ENCODE measurements around the gene MRPL28. TPM values are rescaled to one million over a fixed set of nuclear protein-coding genes. Genes with fewer than 3 reads are reported as not detected.
"Not testable (repeated sequence)": the region's sequence is repeated elsewhere in the genome, so short reads cannot be mapped to it uniquely, and the experiment has no call there.

MRPL28 gene
- total and polyA plus RNA-seq, 8 donors = 39.6 to 59.4 (median 46.8) TPM

DNA sequence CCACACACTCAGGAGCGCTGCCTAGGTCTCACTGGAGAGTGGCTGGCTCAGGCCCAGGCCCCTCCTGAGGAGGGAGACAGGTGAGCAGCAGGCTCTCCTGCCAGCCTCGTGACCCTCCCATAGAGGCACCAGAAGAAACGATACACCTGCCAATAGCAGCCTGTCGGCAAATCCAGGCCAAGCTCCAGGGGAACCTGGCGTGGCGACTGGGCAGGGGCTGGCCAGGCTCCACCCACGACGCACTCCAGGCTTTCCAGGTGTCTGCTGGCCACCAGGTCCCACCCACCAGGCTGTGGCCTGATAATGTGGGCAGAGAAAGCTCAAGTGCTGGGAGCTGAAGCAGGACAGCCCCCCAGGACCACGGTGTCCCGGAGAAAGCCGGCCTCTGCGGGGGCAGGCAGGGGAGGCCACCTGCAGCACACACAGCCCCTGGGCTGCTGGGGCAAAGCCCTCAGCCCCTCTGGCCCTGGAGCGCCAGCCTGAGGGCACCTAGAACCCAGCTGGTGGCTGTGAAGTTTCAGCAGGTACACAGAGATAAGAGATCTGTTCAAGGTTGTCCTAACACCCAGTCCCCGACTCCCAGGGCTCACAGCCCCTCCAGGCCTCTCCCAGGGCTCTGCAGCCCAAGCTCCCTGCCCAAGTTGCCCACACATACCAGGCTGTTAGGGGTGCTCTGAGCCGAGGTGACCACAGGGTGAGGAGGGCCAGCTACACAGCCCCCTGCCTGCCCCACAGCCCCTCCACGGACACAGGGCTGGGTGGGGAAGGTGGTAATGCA is 9.0 kb upstream of the MRPL28 start:
- Histone ChIP-seq H3K9me3 (no peaks in the 10 kb centered on the region), H3K27me3 (no peaks in the 10 kb centered on the region), H3K36me3 (peaks cover 0 to 35% of the 10 kb centered on the region in 2 donors), H3K27ac (peak overlapping the region; percentile 46 to 54), H3K4me1 (peaks cover 18 to 43% of the 10 kb centered on the region in 2 donors), H3K4me3 (peak overlapping the region in 1 of 2 donors; percentile 77)
- TF ChIP-seq CTCF (IDR thresholded peaks at IDR 0.05) = no peak
- intact Hi-C loops (cut with DNase I) = no loop called here
- DNase-seq = peak in 3 of 4 donors; percentile 87 to 90 (median 88)
- ATAC-seq = peak; percentile 78

DNA sequence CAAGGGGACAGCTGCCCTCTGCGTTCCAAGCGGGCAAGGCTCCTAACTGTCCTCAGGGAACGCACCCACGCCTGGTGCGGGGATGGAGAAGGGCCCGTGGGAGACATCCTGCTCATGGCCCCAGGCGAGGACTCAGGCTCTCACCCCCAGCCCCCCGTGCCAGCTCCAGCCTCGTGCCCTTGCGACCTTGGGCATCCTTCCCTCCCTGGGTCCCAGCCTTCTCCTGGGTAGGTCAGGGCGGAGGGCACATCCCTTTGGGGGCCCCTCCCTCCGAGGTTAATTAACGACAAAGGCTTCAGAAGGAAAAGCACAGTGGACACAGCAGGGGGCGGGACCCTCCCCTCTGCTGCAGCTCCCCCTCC is 8.5 kb upstream of the MRPL28 start:
- no peak for ATAC-seq
- TF ChIP-seq CTCF (IDR thresholded peaks at IDR 0.05) = no peak
- H3K36me3 ChIP-seq = peaks cover 0 to 40% of the 10 kb centered on the region in 2 donors
- DNase-seq = no peak
- intact Hi-C loops (cut with DNase I) = no loop called here
- H3K27ac ChIP-seq = no peak overlapping the region
- no peaks in the 10 kb centered on the region for H3K27me3 ChIP-seq
- no peak overlapping the region for H3K4me3 ChIP-seq
- peaks cover 18 to 37% of the 10 kb centered on the region in 2 donors for H3K4me1 ChIP-seq
- no peaks in the 10 kb centered on the region for H3K9me3 ChIP-seq

DNA sequence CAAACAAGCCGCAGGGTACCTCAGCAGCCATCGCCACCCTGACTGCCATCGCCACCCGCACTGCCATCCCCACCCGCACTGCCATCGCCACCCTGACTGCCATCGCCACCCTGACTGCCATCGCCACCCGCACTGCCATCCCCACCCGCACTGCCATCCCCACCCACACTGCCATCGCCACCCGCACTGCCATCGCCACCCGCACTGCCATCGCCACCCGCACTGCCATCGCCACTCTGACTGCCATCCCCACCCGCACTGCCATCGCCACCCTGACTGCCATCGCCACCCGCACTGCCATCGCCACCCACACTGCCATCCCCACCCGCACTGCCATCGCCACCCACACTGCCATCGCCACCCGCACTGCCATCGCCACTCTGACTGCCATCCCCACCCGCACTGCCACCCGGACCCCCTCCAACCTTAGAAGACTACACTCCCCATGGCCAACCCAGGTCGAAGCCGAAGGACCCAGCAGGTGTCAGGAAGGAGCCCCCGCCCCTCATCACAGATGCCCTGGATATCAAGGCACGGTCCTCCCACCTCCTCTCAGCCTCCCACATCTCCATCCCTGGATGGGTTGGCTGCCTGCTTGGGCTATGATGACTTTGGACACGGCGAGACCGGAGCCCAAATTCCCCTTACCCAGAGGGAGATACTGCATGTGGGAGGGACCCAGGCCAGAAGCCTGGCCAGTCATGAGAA is 7.9 kb upstream of the MRPL28 start:
- H3K27me3 ChIP-seq; ATAC-seq; DNase-seq; H3K4me3 ChIP-seq; H3K9me3 ChIP-seq; intact Hi-C loops (cut with DNase I); H3K27ac ChIP-seq: not testable (repeated sequence)
- peaks cover 0 to 46% of the 10 kb centered on the region in 2 donors for H3K36me3 ChIP-seq
- H3K4me1 ChIP-seq = peaks cover 18 to 32% of the 10 kb centered on the region in 2 donors

DNA sequence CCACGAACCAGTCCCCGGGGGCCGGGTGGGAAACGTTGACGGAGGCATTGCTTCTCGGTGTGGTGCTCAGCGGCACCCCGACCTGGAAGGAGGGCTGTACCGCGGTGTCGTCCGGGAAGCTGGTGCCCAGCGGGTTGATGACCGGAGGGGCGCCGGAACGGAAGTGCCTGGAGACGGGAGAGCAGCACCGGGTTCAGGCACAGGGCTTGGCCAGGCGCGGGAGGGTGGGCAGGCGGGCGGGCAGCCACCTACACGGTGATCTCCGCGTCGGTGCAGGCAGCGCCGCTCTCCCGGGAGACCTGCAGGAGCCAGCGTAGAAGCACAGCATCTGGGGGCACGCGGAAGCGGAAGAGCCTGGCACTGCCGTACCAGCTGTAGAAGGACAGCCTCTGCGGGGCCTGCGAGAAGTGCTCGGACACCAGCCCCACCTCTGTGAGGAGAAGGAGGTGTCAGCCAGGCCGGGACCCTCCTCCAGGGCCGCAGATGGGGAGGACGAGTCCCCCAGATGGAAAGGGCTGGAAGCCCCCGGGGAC is 7.1 kb upstream of the MRPL28 start:
- no peak for ATAC-seq
- Histone ChIP-seq H3K36me3 (peaks cover 0 to 54% of the 10 kb centered on the region in 2 donors), H3K4me1 (peaks cover 18 to 25% of the 10 kb centered on the region in 2 donors), H3K9me3 (no peaks in the 10 kb centered on the region), H3K4me3 (no peak overlapping the region), H3K27ac (no peak overlapping the region), H3K27me3 (no peaks in the 10 kb centered on the region)
- intact Hi-C loops (cut with DNase I) = no loop called here
- peak in 1 of 4 donors; percentile 82 for DNase-seq
- no peak for TF ChIP-seq CTCF (IDR thresholded peaks at IDR 0.05)

DNA sequence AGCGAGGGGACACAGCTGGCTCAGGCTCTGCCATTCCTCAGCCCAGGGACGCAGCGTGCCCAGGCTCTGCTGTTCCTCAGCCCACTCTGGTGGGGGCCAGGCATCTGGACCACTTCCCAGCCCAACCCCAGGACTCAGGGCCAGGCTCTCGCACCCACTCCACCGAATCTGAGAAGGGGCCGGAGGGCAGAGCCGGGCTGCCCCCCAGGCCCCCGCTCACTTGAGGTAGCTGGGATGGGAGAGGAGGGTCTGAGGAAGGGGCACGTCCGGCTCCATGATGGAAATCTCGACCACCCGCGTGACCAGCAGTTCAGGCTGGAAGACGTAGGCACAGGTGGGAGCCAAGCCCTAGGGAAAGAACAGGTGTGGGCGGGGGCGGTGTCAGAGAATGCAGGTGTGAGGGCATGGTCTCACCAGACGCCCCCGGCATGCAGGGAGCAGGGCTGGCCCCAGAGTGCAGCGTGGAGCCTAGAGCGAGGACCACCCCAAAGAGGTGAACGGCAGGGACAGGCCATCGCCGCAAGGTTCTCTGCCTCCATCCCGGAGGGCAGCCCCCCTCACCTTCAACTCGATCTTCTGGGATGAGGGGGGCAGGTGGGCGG is 6.6 kb upstream of the MRPL28 start:
- ATAC-seq = no peak
- H3K36me3 ChIP-seq = peaks cover 0 to 59% of the 10 kb centered on the region in 2 donors
- no peak for TF ChIP-seq CTCF (IDR thresholded peaks at IDR 0.05)

More for the DNA sequence above, 6.6 kb upstream of the MRPL28 start:
- peak in 1 of 4 donors; percentile 65 for DNase-seq
- intact Hi-C loops (cut with DNase I) = no loop called here
- Histone ChIP-seq H3K27me3 (no peaks in the 10 kb centered on the region), H3K4me3 (no peak overlapping the region), H3K4me1 (peaks cover 18 to 25% of the 10 kb centered on the region in 2 donors), H3K27ac (no peak overlapping the region), H3K9me3 (no peaks in the 10 kb centered on the region)
